ENCODE measurements around the gene LAMB4.

- TF ChIP-seq, protein P1, sequence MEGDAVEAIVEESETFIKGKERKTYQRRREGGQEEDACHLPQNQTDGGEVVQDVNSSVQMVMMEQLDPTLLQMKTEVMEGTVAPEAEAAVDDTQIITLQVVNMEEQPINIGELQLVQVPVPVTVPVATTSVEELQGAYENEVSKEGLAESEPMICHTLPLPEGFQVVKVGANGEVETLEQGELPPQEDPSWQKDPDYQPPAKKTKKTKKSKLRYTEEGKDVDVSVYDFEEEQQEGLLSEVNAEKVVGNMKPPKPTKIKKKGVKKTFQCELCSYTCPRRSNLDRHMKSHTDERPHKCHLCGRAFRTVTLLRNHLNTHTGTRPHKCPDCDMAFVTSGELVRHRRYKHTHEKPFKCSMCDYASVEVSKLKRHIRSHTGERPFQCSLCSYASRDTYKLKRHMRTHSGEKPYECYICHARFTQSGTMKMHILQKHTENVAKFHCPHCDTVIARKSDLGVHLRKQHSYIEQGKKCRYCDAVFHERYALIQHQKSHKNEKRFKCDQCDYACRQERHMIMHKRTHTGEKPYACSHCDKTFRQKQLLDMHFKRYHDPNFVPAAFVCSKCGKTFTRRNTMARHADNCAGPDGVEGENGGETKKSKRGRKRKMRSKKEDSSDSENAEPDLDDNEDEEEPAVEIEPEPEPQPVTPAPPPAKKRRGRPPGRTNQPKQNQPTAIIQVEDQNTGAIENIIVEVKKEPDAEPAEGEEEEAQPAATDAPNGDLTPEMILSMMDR (IDR thresholded peaks at IDR 0.05; ENCODE audit: low read length): no peak
- no peak for TF ChIP-seq EZH2 (IDR thresholded peaks at IDR 0.05; ENCODE audit: borderline replicate concordance, low read length)
These were observed 153.5 kb downstream of the LAMB4 start for GRCh38 chr7:107976620-107977019.

All from OCI-LY1 (cell line).